HG03039 (cell line): ENCODE data around the gene MRFAP1L1.
"Not testable (repeated sequence)": the region's sequence is repeated elsewhere in the genome, so short reads cannot be mapped to it uniquely, and the experiment has no call there.

ENCODE experiments used
- ATAC-seq: cut with Tn5 transposase; IDR thresholded peaks from one replicate; pipeline ENCODE4 v1.9.1; 2021; ENCODE audit warnings: mild to moderate bottlenecking, moderate library complexity; ENCODE audit not compliant: unreplicated experiment

MRFAP1L1 gene

DNA sequence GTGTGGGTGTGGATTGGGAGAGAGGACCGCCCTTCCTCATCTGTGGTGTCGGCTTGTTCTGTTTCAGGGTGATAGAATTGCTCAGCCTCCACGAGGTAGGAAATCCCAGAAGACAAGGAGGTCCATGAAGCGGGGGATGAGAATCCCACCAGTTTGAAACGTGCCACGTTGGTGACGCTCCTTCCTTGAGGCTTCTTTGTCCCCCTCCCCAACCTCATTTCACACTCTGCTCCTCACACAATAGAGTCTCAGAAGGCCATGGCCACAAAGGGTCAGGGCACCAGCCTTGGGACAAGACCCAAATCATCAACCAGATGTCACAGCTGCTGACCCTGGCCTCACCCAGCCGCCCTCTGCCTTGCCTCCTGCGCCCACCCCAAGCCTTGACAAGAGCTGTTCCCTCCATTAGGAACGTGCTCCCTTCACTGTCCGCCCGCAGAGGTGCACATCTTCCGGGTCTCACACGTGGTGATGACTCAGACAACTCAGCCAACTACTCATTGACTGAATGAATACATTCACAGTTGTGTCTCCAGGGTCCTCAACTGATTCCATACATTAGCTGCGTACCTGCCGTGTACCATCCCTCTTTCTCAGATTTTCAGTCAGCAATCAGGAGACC, 24.6 kb upstream of the MRFAP1L1 start:
- ATAC-seq: no peak

DNA sequence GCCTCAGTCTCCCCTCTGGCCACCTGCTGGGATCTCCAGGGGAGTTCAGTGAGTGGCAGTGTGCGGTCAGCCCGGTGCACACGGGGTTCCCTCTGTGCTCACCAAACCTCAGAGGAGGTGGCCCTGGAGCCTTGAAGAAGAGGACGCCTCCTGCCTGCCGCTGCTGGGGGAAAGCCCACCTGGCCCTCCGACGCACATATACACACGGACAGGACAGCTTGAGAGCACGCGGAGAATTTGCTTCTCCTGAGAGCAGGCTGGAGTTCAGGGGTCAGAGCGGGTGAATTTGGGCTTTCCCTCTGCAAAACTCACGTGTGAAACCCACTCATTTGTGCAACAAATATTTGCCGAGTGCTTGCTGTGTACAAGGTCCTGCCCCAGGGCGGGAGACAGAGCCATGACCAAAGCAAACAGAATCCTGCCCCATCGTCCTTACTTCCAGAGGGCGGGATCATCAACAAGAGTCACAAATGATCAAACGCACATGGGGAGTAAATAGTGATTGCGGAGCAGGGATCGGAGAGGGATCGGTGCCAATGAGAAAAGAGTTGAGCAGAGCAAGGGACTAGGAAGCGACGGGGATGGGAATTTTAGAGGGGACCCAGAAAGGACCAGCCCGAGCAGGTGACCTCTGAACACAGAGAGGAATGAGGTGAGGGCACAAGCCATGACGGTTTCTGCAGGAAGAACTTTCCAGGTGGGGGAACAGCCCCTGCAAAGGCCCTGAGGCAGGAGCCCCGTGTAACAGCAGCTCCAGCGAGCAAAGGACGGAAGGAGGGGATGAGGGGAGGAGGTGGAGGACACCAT, 23.9 kb upstream of the MRFAP1L1 start:
- ATAC-seq: no peak

DNA sequence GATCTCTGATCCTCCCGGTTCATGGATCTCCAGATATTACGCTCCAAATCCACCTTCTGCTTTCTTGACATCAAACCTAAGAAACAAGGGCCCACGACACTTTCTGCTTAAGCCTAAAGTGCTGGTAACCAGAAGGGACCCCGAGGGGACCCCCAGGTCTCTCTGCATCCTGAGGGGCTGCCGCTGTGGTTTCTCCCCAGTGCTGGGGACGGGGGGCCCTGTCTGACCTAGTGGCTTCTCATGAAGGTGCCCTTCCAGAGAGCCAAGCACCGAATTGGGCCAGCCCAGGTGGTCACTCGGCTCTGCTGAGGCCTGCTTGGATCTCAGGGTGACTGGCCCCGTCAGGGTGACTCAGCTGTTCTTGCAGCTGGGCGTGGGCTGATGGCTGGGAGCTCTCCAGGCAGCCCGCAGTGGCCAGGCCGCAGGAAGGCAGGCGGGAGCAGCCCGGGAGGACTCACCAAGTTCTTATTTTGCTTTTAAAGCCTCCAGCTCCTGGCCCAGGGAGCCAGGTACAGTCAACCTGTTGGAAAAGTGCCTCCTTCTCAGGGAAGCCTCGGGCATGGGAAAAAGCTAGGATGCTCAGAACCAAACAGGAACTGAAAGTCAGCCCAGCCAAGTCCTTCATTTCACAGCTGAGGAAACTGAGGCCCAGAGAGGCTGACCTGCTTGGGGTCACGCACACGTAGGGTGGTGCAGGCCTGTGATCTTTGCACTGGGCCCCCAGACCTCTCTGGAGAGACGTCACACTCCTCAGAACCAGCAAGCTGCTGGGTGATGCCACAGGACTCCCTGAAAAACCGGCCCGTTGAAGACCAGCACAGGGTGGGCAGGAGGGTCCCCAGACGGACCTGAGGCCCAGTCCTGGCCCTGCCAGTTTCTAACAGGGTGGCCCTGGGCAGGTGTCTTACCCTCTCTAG, 23.0 kb upstream of the MRFAP1L1 start:
- ATAC-seq: no peak

DNA sequence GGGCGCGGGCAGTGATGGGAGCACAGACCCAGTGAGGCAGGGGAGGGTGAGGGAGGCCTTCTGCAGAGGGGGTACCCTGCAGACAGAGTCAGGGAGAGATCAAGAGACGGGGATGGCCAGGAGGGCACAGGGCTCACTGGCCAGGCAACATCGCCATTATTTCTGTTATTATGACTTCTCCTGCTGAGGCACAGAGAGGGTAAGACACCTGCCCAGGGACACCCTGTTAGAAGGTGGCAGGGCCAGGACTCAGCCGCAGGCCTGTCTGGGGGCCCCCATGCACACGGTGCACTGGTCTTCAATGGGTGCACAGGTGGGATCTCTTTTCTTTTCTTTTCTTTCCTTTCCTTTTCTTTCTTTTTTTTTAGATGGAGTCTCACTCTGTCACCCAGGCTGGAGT, 22.1 kb upstream of the MRFAP1L1 start:
- no peak for ATAC-seq

DNA sequence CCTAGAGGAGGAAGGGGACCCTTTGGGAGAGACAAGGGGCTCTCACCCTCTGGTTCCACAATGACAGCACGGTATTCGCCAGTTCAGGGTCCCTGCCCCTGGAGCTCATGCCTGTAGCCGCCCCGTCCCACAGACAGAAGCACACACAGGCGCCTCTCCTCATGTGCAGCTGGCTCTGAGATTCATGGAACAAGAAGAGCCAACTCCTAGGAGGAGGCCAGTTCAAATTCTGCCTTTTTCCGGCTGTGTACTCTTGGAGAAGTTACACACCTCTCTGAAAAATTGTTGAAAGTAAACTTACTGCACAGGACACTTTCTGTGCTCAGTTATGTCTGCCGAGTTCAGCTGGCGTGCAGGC, 21.6 kb upstream of the MRFAP1L1 start:
- ATAC-seq: no peak

DNA sequence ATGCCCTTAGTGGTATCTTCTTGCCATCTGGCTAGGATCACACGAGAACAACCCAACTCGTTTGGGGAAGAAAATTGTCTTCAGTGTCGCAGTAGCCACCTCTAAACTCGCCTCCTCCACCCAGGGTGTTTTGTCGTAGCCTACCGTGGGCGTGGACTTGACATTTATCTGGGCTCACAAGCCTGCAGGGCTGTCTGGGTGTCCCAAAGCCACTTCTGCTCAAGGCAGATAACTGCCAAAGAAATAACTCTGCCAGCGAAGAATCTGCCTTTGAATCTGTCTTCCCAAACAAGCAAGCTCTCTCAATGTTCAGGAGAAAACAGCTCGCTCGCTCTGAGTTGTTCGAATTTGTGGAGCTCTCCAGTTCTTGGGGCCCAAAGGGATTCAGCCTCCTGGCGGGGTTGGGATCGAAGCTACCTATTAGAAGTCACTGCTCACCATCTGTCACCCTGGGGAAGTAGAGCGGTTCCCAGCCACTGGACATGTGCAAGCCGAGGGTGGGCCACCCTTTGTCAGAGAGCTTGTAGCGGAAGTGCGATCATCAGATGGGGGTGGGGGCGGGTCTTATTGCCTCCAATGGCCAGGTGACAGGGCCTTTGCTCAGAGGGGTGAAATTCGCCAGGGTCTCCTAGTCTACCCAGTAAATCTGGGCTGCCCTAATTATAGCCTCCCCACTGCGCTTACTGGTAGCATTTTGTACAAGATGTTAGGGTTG, 21.1 kb upstream of the MRFAP1L1 start:
- no peak for ATAC-seq

DNA sequence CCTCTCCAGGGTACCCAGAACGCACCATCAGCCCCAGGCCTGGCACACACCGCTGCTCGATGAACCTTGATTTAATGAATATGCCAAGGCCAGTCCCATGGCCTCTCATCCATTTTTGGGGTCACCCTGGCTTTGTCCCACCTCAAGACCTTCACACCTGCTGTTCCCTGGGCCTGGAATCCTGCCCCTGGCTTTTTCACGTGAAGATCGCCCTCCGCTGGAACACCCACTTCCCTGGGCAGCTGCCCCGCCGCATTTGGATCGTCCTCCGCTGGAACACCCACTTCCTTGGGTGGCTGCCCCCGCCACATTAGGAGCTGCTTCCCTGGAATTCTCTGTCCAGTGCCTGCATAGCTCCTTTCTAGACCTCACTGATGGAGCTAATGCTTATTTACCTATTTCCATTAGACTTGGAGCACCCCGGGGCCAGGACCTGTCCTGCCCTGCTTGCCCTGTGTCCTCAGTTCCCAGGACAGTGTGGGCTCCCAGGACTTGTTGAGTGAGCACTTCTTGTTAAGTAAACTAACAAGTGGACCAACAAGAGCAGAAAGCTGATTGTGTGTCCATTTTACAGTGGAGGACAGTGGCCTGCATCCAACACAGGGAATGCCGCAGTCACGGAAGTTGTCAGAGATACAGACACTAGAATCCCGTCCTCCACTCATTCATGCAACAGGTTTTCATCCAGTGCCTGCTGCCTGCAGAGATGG, 18.8 kb upstream of the MRFAP1L1 start:
- ATAC-seq: no peak

DNA sequence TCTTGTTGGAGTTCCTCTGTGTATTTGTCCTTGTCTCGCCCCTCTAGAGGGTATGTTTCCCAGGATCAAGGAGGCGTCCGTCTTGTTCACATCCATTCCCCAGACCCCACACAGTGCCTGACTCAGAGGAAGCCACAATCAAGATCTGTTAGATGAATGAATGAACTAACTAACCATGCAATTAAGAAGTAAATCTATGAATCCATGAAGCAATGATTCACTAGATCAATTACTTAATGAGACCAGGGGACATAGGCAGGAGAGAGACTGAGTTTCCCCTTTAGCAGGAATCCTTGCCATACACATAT, 18.2 kb upstream of the MRFAP1L1 start:
- no peak for ATAC-seq

DNA sequence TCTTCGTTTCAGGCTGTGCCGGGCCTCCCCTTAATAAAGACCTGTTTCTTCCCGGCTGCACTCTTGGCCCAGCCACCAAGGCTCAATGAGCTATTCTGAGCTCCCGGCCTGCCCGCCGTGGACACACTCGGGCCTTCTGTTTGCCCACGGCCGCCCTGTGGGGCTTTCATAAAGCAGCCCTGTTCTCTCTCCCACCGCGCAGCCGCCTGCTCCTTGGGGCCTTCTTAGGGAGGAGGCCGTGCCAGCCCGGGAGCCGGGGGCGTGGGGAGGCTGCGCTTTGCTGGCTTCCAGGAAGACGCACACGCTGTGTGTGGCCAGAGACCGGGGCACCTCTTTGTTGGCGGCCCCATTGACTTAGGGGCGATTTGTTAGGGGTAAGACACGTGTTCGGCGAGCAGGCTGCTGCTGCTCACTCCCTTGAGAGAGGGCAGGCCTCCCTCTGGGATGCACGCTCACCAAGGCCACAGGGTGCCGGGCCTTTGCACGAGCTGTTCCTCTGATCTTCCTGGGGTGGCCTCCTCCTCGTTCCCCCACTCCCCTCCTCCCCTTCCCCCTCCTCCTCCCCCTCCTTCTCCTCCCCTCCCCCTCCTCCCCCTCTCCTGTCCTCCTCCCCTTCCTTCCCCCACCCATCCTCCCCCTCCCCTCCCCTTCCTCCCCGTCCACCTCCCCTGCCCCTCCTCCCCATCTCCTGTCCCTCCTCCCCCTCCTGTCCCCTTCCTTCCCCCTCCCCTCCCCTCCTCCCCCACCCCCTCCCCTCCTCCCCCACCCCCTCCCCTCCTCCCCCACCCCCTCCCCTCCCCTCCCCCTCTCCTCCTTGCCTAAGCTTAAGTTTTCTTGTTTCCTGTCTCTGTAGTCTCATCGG, 17.6 kb upstream of the MRFAP1L1 start:
- ATAC-seq: no peak

DNA sequence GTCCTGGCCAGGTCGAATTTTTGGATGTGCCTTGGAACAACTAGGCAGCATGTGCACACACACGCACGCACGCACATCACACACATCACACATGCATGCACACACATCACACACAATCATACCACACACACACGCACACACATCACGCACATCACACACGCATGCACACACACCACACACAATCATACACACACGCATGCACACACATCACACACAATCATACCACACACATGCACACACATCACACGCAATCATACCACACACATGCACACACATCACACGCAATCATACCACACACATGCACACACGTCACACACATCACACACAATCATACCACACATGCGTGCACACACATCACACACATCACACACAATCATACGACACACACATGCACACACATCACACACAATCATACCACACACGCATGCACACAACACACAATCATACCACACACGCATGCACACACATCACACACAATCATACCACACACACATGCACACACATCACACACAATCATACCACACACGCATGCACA, 15.8 kb upstream of the MRFAP1L1 start:
- ATAC-seq: not testable (repeated sequence)

DNA sequence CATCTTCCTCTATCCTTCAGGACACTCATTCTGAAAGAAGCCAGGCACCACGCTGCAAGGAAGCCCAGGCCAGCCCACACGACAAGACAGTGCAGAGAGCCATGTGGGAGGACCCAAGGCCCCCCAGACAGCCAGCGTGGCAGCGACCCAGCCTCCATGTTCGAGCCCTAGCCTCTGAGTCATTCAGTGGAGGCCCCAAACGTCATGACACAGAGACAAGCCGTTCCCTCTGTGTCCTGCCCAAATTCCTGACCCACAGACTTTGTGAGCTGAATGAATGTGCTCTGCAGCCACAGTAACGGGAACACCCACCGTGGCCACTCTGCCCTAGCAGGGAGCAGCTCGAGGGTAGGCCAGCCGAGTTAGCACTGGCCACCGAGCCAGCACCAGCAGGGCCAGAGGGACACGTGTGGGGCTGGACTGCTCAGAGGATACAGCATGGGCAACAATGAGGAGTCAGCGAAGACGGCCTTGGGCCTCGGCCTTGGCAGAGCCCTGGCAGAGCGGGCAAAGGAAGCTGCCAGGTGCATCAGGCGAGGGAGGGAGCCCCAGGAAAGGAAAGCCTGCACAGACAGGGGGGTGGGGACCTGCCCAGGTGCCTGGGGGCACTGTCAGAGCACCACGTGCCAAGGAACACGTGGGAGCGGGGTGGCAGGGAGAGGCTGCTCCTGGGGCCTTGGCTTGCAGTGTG, 14.9 kb upstream of the MRFAP1L1 start:
- no peak for ATAC-seq

DNA sequence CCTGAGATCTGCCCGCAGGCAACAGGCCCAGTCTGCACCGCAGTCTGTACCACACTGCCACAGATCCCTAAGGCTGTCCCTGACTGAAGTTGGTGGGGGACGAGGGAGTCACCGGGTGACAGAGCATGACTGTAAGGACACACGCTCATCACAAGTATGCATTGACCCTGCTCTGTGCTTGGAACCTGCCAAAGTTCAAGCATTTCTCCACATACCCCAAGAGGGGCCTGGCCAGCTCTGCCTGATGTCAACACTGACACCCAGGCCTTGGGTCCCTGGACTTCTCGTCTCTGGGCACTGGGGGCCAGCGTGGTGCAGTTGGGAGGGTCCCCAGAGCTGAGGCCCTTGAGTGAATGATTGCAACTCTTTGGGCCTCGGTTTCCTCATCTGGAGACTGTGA, 14.2 kb upstream of the MRFAP1L1 start:
- ATAC-seq: no peak

DNA sequence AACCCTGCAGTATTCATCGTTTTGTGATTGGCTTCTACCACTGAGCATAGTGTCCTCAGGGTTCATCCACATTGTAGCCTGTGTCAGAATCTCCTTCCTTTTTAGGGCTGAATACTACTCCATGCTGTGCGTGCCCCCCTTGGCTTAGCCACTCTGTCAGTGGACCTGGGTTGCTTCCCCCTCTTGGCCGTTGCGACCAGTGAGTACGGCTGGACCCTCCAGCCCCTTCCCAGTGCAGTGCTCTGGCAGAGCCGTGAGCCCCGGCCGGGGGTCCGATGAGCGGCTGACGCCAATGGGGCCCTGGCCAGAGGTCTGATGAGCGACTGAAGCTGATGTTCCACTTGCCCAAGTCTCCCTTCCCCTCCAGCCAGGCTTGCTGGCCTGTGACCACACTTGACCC, 13.2 kb upstream of the MRFAP1L1 start:
- ATAC-seq: no peak

DNA sequence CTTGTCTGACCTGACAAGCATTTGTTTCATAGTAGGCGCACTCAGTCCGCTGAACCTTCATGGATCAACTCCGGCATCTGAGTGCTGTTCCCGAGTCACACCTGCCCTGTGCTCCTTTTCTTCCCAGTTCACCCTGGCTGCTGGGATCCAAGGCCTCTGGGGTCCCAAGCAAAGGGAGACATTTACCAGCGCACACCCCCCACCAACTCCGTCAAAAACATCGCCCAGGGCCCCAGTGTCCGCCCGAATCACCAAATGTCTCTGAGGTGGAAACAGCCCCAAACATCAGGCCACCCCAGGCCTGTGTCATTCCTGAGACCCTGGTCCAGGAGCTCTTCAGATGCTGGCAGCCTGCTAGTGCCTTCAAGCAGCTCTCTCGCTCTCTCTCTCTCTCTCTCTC, 11.5 kb upstream of the MRFAP1L1 start:
- ATAC-seq: no peak

DNA sequence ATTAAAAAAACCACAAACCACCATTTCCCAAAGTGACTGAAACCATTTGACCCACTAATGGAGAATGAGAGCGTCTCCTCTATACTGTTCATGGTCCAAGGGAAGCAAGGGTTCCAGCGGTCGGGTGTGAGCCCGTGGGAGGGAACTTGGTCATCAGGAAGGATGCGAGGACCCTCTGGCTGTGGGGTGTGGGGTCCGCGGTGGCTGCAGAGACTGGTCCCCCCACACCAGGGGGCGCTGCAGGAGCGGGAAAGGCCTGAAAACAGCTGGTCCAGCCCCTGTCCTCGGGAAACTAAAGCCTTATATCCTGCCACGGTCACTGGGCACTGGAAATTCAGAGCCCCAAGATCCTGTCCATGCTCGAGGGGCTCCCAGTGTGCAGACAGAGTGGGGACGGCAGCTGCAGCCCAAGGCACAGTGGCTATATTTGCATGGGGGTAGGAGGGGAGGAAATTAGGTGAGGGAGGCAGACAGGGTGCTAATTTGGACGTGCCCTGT, 10.6 kb upstream of the MRFAP1L1 start:
- ATAC-seq: no peak

DNA sequence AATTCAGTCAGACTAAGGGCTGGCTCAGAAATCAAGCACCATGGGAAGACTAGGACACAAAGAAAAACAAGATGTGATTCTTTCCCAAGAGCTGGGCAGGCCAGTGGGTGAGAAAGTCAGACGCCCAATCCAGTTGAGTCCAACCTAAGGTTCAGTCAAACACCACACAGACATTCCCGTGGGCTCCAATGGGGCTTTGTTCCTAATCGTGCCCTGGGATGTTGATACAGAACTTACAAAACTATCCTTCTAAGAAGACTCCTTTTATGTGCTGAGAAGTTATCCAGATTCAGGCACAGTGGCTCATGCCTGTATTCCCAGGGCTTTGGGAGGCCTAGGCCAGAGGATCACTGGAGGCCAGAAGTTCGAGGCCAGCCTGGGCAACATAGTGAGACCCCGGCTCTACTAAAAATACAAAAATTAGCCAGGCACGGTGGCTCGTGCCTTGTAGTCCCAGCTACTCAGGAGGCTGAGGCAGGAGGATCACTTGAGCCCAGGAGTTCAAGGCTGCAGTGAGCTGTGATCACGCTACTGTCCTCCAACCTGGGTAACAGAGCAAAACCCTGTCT, 10.0 kb upstream of the MRFAP1L1 start:
- ATAC-seq: no peak

DNA sequence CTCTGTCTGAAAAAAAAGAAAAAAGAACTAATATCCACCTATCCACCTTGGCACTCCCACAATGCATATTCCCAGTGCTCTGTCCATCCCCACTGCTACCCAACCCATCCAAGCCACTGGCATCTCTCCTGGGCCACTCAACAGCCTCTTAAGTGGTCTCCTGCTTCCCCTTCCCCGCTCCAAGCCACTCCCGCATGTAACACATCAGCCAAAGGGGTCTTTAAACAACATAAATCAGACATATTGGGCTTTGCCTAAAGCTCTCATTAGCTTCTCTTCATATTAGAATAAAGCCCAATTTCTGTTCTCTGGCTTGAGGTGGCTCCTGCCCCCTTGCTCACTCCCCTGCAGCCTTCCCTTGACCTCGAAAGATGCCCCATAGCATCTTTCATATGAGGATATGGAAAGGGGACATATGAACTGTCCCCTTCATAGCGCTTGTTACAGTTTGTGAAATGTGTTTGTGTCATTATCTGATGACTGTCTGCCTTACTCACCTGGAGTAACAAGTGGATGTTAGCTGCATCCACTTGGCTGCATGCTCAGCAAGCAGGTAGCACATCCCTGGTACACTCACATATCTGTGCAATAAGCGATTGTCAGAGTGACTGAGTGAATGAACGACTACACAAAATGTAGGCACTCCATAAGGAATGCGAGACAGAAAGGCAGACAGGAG, 9.4 kb upstream of the MRFAP1L1 start:
- no peak for ATAC-seq
